Right lobe of liver (tissue), 4 donors: ENCODE data around the gene HDAC9.

Experiments used
- CTCF ChIP-seq, 4 donors: fragments of 200-600 bp in 3 of 4; fragments of 450-650 bp in 1 of 4; IDR thresholded peaks; one replicate each; pipeline versions ENCODE4 v1.5.1 to v1.8.0; 2016 to 2022; ENCODE audit warnings: antibody characterized with exemption in 4 of 4, mild to moderate bottlenecking in 2 of 4
- POLR2A ChIP-seq: fragments of 450-650 bp; IDR thresholded peaks from one replicate; pipeline ENCODE4 v1.6.1; 2017; ENCODE audit warnings: antibody characterized with exemption, mild to moderate bottlenecking
- donor health status: DM: no; HTN: no; CAD: no.
- donor health status: DM: no; HTN: no; CAD: no.
- donor health status: DM: no; HTN: yes; CAD: no.

- no peak for TF ChIP-seq CTCF (IDR thresholded peaks at IDR 0.05)
- TF ChIP-seq POLR2A = no peak
These were observed 175.6 kb downstream of the HDAC9 start for GRCh38 chr7:18671176-18671575.
